Uterus (tissue), 2 donors: ENCODE data around the gene YPEL2.

Experiments
- CTCF ChIP-seq, 4 experiments: fragments of 200-600 bp in 2 of 4; fragments of 450-650 bp in 2 of 4; sonication (generic) in 2 of 4; IDR thresholded peaks; one replicate each; pipeline ENCODE4 v1.5.1; 2016 to 2019; ENCODE audit warnings: antibody characterized with exemption in 4 of 4, mild to moderate bottlenecking in 2 of 4, moderate library complexity in 1 of 4
- POLR2A ChIP-seq, 2 donors: fragments of 450-650 bp; IDR thresholded peaks; one replicate each; pipeline ENCODE4 v1.6.1; 2016; ENCODE audit warnings: antibody characterized with exemption in 2 of 2, mild to moderate bottlenecking in 1 of 2, moderate library complexity in 1 of 2

GRCh38 chr17:59388069-59388556, 56.7 kb downstream of the YPEL2 start:
- TF ChIP-seq CTCF (IDR thresholded peaks at IDR 0.05) (no peak), POLR2A (IDR thresholded peaks at IDR 0.05) (no peak)
